HL-60 (cell line): ENCODE measurements around the gene IL23R.

ENCODE experiments used
- DNase-seq, 2 experiments: peaks; one replicate each; pipeline ENCODE4 v3.0.0-alpha.2; 2010 to 2020; ENCODE audit warnings: low read depth in 1 of 2, low spot score in 1 of 2
- H3K27ac ChIP-seq: fragments of 250-450 bp; sonication (Bioruptor Pico); replicated peaks from 2 replicates; pipeline ENCODE4 v1.5.1; 2020; ENCODE audit warnings: mild to moderate bottlenecking, moderate library complexity
- H3K27me3 ChIP-seq: fragments of 250-450 bp; sonication (Bioruptor Pico); 2 replicates; pipeline ENCODE4 v1.5.1; 2021; ENCODE audit warnings: mild to moderate bottlenecking, moderate library complexity; ENCODE audit not compliant: insufficient read depth, poor library complexity, severe bottlenecking
- H3K4me3 ChIP-seq: replicated peaks from 2 replicates; pipeline ENCODE4 v1.5.1; 2011; ENCODE audit warnings: mild to moderate bottlenecking, control low read depth, low read length; ENCODE audit not compliant: insufficient read depth
- CTCF ChIP-seq: IDR thresholded peaks from one replicate; pipeline ENCODE4 v1.5.1; 2011; ENCODE audit warnings: low read length, control low read depth, inconsistent platforms; ENCODE audit not compliant: insufficient read depth
- GABPA ChIP-seq: IDR thresholded peaks from 2 replicates; pipeline ENCODE4 v1.6.1; 2012; ENCODE audit warnings: low read depth
- POLR2AphosphoS5 ChIP-seq: IDR thresholded peaks from 2 replicates; pipeline ENCODE4 v1.6.1; 2012; ENCODE audit warnings: low read depth
- REST ChIP-seq: IDR thresholded peaks from 2 replicates; pipeline ENCODE4 v1.6.1; 2012; ENCODE audit warnings: low read depth; ENCODE audit not compliant: insufficient replicate concordance
- SPI1 ChIP-seq: IDR thresholded peaks from 2 replicates; pipeline ENCODE4 v1.6.1; 2012; ENCODE audit warnings: low read depth, mild to moderate bottlenecking, borderline replicate concordance

Gene IL23R

GRCh38 chr1:67217938-67218337 is 51.7 kb downstream of the IL23R start:
- Histone ChIP-seq H3K27me3 (no peaks in the 10 kb centered on the region), H3K4me3 (no peak overlapping the region), H3K27ac (no peak overlapping the region)
- no peak for DNase-seq
- no peak for TF ChIP-seq POLR2AphosphoS5
- no peak for TF ChIP-seq CTCF

GRCh38 chr1:67224856-67225255 is 58.6 kb downstream of the IL23R start:
- no peaks in the 10 kb centered on the region for H3K27me3 ChIP-seq
- no peak for DNase-seq

GRCh38 chr1:67226688-67227087 is 60.4 kb downstream of the IL23R start:
- DNase-seq = no peak
- Histone ChIP-seq H3K4me3 (no peak overlapping the region), H3K27me3 (no peaks in the 10 kb centered on the region), H3K27ac (no peak overlapping the region)
- no peak for TF ChIP-seq SPI1
- TF ChIP-seq REST = no peak

More at GRCh38 chr1:67224856-67225255, 58.6 kb downstream of the IL23R start:
- Histone ChIP-seq H3K27ac (no peak overlapping the region), H3K4me3 (no peak overlapping the region)
- TF ChIP-seq GABPA = no peak
- TF ChIP-seq SPI1 = no peak
- no peak for TF ChIP-seq POLR2AphosphoS5
- TF ChIP-seq CTCF = no peak
- no peak for TF ChIP-seq REST

GRCh38 chr1:67227196-67227595 is 60.9 kb downstream of the IL23R start:
- H3K27ac ChIP-seq = no peak overlapping the region
- no peak for DNase-seq
- no peaks in the 10 kb centered on the region for H3K27me3 ChIP-seq
- no peak for TF ChIP-seq CTCF
- no peak for TF ChIP-seq POLR2AphosphoS5
- no peak for TF ChIP-seq GABPA
- no peak for TF ChIP-seq SPI1
- TF ChIP-seq REST = no peak
- no peak overlapping the region for H3K4me3 ChIP-seq
